HL-60 (cell line): ENCODE measurements around the gene REPS2.

Experiments used
- GABPA ChIP-seq: IDR thresholded peaks from 2 replicates; pipeline ENCODE4 v1.6.1; 2012; ENCODE audit warnings: low read depth
- POLR2AphosphoS5 ChIP-seq: IDR thresholded peaks from 2 replicates; pipeline ENCODE4 v1.6.1; 2012; ENCODE audit warnings: low read depth
- SPI1 ChIP-seq: IDR thresholded peaks from 2 replicates; pipeline ENCODE4 v1.6.1; 2012; ENCODE audit warnings: low read depth, mild to moderate bottlenecking, borderline replicate concordance
- TF ChIP-seq, protein P1 (sequence below): IDR thresholded peaks from one replicate; pipeline ENCODE4 v1.5.1; 2011; ENCODE audit warnings: low read length, control low read depth, inconsistent platforms; ENCODE audit not compliant: insufficient read depth

GRCh38 chrX:17005712-17006368 is 59.4 kb downstream of the REPS2 start:
- TF ChIP-seq, protein P1, sequence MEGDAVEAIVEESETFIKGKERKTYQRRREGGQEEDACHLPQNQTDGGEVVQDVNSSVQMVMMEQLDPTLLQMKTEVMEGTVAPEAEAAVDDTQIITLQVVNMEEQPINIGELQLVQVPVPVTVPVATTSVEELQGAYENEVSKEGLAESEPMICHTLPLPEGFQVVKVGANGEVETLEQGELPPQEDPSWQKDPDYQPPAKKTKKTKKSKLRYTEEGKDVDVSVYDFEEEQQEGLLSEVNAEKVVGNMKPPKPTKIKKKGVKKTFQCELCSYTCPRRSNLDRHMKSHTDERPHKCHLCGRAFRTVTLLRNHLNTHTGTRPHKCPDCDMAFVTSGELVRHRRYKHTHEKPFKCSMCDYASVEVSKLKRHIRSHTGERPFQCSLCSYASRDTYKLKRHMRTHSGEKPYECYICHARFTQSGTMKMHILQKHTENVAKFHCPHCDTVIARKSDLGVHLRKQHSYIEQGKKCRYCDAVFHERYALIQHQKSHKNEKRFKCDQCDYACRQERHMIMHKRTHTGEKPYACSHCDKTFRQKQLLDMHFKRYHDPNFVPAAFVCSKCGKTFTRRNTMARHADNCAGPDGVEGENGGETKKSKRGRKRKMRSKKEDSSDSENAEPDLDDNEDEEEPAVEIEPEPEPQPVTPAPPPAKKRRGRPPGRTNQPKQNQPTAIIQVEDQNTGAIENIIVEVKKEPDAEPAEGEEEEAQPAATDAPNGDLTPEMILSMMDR: no peak
- TF ChIP-seq SPI1 (no peak), POLR2AphosphoS5 (no peak), GABPA (no peak)
